Limb (tissue), 2 donors: Measurements from ENCODE around the gene SEMA3F.

Source experiments
- DNase-seq, 2 donors: peaks; one replicate each; pipeline ENCODE4 v3.0.0-alpha.2; 2016; ENCODE audit errors: extremely low spot score in 2 of 2

The SEMA3F gene

DNA sequence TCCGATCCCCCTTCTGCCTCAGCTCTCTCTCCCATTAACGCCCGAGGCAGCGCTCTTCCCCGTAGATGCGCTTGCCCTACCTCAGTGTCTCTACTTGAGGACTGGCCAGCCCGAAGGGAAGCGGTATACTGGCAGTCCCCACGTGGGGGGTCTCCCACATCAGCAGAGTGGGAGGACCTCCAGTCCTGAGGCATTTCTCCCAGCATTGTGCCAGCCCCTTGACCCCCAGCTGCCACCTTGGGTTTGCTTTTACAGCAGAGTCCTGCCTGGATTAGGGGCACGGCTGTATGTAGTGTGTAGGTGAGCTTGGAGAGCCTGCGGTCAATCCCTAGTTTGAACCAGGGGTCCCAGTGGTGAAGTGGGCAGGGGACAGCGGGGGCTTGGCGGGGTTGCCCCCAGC, 767 bp downstream of the SEMA3F start:
- DNase-seq = no peak

- DNase-seq = peak; percentile 60 to 69
Measured at GRCh38 chr3:50156549-50157493, 1.7 kb downstream of the SEMA3F start.

- no peak for DNase-seq
Measured at GRCh38 chr3:50157827-50158529, 2.9 kb downstream of the SEMA3F start.

DNA sequence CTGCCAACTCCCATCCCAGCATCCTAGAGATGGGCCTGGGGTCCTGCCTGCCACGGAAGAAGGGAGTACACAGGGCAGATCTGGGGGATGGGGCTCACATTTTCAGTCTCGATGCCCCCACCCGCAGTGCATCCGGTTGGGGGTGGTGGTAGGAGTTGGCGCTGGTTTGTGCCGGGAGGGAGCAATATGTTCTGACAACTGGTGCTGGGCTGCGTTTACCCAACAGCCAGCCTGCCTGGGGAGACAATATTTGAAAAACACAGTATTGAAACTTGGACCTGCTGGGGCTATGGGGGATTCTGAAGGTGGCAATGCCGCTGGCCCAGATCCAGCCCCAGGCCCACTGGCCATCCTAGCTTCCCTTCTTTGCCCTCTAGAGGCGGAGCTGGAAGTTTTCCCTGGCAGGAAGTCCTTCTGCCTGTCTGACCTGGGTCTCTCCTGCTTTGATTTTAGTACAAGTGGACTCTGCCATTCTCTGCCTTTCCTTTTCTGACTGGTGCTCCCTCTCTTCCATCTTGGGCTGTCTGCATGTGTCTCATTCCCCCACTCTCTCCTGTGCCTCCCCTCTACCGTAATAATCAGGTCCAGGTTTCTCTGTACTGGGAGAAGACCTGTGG, 3.5 kb downstream of the SEMA3F start:
- DNase-seq = no peak

DNA sequence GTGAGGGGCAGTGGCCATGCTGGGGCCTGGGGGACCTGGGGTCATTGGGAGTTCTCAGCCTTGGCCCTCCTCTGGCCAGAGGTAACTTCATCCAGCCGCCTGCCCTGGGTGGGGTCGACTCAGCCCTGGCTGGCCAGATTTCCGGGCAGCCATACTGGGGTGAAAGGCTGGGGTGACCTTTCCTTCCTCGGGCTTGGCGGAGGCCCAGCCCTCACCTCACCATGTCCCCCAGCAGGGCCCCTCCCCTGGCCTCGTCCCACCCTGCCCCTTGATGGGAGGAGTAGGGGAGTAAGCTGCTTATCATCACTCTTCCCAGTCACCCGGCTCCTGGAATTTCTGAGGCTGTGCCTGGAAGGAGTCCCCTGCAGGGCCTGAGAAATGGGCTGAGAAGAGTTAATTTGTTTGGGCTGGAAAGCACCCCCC, 5.4 kb downstream of the SEMA3F start:
- no peak for DNase-seq

DNA sequence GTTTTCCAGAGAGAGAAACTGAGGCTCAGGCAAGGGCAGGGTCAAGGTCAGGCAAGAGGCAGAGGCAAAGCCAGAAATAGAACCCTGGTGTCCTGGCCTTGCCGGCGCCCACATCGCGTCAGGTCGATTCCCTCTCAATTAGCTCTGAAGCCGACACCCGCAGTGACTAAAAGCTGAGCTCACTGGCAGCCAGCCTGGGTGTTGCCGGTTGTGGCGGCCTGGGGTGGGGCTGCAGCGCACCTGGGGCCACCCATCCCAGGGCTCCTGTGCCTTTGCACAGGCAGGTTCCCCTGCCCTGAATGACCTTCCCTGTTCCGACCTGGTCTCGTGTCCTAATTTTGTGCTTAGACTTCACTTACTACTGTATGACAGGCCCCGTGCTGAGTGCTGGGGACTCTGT, 6.2 kb downstream of the SEMA3F start:
- DNase-seq = no peak

DNA sequence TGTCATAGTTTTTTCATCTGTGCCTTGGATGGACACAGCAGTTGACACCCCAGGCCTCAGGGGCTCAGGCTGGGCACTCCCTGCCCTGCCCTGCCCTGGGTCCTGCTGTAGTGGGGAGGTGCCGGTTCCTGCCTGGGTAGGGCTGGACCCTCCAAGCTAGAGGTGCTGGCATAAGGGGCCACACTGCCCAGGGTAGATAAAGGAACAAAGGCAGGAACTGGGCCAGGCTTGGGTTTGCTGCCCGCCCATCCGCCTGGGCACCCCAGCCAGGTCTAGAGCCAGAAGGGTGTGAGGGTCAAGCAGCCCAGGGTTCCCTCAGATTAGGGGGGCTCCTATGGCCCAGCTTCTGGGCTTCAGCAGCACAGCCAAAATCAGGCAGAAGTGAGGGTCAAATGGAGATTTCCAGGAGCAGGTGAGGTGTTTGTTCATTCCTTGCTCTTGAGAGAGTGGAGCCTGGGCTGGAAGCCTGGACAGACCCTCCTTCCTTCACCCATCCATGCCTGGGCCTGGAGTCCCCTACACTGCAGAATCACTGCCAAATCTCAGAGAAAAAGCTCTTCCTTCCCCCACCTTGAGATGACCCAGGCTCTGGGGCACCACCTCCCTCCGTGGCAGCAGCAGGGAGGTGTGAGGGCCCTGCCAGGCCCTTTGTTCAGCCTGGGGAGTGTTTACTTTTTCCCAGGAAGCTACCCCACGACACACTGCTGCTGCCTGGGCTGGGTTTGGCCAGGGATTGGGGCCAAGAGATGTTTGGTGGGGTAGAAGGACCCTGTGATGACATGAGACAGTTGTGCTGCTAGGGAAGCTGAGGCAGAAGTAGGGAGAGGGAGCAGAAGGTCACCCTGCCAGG, 7.1 kb downstream of the SEMA3F start:
- no peak for DNase-seq

- peak; percentile 57 to 76 for DNase-seq
Measured at GRCh38 chr3:50163572-50164455, 8.7 kb downstream of the SEMA3F start.

DNA sequence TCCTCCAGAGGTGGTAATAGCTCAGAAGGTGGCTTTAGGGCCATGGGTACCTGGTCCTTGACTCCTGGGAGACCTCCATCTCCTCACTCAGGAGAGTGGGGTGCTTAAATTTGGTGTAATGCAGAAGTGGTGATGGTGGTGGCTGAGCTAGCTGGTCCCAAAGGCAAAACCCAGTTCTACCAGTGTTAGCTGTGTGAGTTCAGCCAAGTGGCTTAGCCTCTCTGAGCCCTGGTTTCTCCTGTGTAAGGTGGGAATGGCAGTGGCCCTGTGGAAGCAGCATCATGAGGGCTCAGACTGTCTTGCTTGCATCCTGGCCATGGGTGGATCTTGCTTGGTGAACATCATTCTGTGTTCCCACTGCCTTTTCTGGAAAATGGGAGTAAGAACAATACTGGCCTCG, 9.4 kb downstream of the SEMA3F start:
- DNase-seq = no peak

- peak in 1 of 2 donors; percentile 55 for DNase-seq
Measured at GRCh38 chr3:50164984-50165909, 10.1 kb downstream of the SEMA3F start.

DNA sequence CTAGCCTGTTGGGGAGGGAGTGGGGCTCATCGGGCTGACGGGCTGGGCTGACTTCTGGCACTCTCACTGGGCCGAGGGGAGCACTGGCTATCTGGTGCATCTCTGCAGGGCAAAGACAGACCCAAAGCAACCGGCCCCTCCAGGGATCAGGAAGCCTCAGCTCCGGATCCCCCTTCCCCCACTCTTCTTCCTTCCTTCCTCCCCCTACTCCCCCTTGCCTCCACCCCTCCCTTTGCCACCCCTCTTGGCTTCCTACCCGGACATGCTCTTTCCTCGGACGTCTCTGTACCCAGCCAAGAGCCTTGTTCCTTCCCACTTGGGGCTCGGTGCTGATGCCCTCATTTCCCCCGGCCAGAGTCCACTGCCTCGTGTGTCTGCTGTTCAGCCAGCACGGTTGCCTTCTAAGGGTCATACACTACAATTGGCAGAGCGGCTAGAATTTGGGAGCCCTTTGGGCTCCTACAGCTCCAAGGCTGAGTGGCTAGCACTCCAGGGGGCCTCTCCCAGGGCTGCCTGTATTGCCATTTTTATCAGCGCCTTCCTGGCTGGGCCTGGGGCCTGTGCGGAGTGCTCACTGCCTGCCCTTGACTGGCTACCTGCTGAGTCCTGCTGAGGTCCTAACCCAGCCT, 10.9 kb downstream of the SEMA3F start:
- no peak for DNase-seq

DNA sequence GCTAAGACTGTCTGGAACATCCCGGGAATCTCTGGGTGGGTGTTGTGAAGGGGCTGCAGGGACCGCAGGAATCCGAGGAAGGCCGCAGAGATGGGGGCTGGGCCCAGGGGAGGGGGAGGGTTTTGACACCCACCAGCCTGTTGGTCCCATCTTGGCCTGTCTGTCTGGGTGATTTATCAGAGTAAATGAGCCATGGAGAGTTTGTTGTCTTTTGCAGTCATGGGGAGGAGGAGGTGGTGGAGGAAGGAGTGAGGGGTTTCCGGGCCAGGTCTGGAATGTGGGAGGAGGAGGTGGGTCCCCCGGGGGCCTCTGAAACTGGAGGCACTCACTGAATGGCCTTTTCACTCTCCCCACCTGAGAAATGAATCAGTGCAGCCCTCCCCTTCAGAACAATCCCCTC, 11.5 kb downstream of the SEMA3F start:
- no peak for DNase-seq

DNA sequence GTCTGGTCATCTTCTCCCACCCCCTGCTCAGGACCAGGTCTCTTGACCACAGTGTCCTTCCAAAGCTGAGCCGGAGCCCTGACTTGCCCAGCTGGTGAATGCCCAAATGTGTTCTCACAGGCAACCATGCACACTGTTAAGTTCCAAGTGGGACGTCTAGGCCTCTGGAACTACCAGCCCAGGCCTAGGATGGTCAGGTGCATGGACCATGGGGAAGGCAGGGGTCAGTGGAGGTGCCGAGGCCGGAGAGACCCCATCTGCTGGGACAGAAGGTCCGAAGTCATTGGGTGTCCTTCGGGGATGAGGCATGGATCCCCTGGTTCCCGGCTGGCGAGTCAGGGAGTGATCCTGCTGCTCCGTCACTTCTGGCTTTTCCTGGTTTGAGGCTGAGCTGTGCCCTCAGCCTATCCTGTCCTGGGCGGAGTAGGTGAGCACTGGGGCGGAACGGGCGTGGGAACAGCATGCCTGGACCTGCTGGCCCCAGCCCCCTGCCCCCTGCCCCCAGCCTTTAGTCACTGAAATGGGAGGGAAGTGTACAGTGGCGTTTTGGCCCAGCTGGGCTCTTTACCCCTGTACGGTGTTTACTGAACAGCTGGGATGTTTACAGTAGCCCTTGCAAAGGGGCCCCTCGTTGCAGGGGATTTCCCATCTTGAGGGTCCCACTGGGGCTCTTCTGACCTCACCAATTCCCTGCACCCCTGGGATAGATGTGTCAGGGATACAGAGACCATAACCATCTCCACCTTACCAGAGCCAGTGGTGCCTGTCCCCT, 12.1 kb downstream of the SEMA3F start:
- DNase-seq = no peak

- DNase-seq = no peak
Measured at GRCh38 chr3:50167841-50168209, 12.7 kb downstream of the SEMA3F start.

GRCh38 chr3:50168388-50168787, 13.3 kb downstream of the SEMA3F start:
- DNase-seq = no peak

DNA sequence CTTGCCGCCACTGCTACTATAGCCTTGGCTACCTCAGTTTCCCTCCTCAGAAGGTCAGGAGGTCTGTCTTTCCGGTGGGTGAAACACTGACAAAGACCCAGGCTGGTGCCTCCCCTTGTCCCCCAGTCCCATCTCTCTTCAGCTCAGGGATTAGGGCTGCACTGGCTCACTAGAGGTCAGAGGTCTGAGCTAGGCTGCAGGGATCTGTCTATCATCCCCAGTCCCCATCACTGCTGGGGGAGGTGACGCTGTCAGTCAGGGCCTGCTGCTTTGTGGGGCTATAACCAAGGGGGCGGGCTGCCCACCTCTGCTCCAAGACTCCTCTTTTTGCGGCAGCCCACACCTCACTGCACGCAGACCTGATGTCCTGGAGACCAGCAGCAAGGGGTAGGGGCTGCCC, 13.7 kb downstream of the SEMA3F start:
- DNase-seq = no peak

- no peak for DNase-seq
Measured at GRCh38 chr3:50169232-50169832, 14.2 kb downstream of the SEMA3F start.

DNA sequence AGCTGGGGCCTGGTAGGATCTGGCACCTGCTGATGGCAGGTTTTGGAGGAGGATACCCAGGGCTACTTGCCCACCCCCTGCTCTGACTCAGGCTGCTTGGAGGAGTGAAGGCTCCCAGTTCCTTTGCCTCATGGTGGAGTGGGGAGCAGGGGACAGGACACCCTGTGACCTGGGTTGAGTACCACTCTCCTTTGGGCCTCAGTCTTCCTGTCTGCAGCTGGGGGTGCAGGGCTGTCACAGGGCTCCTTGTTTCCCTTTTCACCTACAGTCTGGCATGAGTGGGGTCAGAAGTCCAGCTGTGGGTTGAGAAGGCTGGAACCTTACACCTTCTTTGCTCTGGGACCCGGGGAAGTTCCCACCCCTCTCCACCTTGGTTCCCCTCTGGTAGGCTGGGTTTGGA, 14.7 kb downstream of the SEMA3F start:
- DNase-seq = no peak
